OCI-M1 (cell line): ENCODE results near the gene NRG3.

ENCODE experiments used
- DNase-seq: peaks from one replicate; lab custom pipeline; 2025; lab: John Stamatoyannopoulos, UW

NRG3 gene

GRCh38 chr10:82213784-82214183 is 338.8 kb downstream of the NRG3 start:
- DNase-seq: no peak

GRCh38 chr10:82221056-82221455 is 346.1 kb downstream of the NRG3 start:
- no peak for DNase-seq

- peak; percentile 2 for DNase-seq
These were observed 346.7 kb downstream of the NRG3 start for GRCh38 chr10:82221601-82222149.

GRCh38 chr10:82228701-82229100 is 353.7 kb downstream of the NRG3 start:
- DNase-seq: no peak

GRCh38 chr10:82234173-82234572 is 359.2 kb downstream of the NRG3 start:
- DNase-seq: no peak

GRCh38 chr10:82236084-82236731 is 361.2 kb downstream of the NRG3 start:
- DNase-seq: no peak

GRCh38 chr10:82238291-82238690 is 363.3 kb downstream of the NRG3 start:
- no peak for DNase-seq

- no peak for DNase-seq
These were observed 365.4 kb downstream of the NRG3 start for GRCh38 chr10:82240408-82240807.

- DNase-seq: no peak
These were observed 367.8 kb downstream of the NRG3 start for GRCh38 chr10:82242778-82243177.

- DNase-seq: no peak
These were observed 370.2 kb downstream of the NRG3 start for GRCh38 chr10:82245157-82245556.

- DNase-seq: no peak
These were observed 371.0 kb downstream of the NRG3 start for GRCh38 chr10:82245906-82246560.

GRCh38 chr10:82249141-82249540 is 374.1 kb downstream of the NRG3 start:
- no peak for DNase-seq

- no peak for DNase-seq
These were observed 376.4 kb downstream of the NRG3 start for GRCh38 chr10:82251222-82251906.

GRCh38 chr10:82252081-82252480 is 377.1 kb downstream of the NRG3 start:
- no peak for DNase-seq

GRCh38 chr10:82254237-82254636 is 379.2 kb downstream of the NRG3 start:
- no peak for DNase-seq

GRCh38 chr10:82256275-82256674 is 381.3 kb downstream of the NRG3 start:
- no peak for DNase-seq

GRCh38 chr10:82266438-82266837 is 391.4 kb downstream of the NRG3 start:
- no peak for DNase-seq

- no peak for DNase-seq
These were observed 392.0 kb downstream of the NRG3 start for GRCh38 chr10:82267014-82267413.

- no peak for DNase-seq
These were observed 392.5 kb downstream of the NRG3 start for GRCh38 chr10:82267465-82267864.

- no peak for DNase-seq
These were observed 393.0 kb downstream of the NRG3 start for GRCh38 chr10:82267960-82268359.

GRCh38 chr10:82277591-82277990 is 402.6 kb downstream of the NRG3 start:
- DNase-seq: no peak

GRCh38 chr10:82278401-82279182 is 403.6 kb downstream of the NRG3 start:
- DNase-seq: no peak
